Retinal pigment epithelial cell (primary cell): ENCODE results near the gene CEBPG.

ENCODE experiments used
- DNase-seq: peaks from one replicate; pipeline ENCODE4 v3.0.0-alpha.2; 2010; ENCODE audit warnings: low read depth
- H3K4me3 ChIP-seq: 2 replicates; pipeline ENCODE4 v1.5.1; 2011; ENCODE audit warnings: mild to moderate bottlenecking, low read length, control low read depth, moderate library complexity
- TF ChIP-seq, protein P1 (sequence below): conservative IDR thresholded peaks from 2 replicates; pipeline ENCODE4 v1.5.1; 2011; ENCODE audit warnings: low read depth, low read length, control low read depth, inconsistent platforms

Gene CEBPG

DNA sequence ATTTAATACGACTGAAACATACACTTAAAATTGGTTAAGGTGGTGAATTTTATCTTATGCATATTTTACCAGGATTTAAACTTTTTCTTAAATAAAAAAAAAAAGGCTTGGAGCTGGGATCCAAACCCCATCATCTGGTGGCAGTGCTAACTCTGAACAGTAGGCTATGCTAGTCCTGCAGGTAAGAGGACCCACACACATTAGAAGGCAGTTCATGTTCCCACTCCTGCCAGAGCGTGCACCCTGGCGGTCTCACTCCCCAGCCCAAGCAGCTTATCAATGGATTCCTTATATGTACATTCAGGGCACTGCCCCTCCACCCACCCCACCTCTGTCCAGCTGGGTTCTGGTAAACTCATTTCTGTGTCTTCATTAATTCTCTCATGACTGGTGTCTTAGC, 39.9 kb upstream of the CEBPG start:
- H3K4me3 ChIP-seq, result no peak overlapping the region
- TF ChIP-seq, protein P1, sequence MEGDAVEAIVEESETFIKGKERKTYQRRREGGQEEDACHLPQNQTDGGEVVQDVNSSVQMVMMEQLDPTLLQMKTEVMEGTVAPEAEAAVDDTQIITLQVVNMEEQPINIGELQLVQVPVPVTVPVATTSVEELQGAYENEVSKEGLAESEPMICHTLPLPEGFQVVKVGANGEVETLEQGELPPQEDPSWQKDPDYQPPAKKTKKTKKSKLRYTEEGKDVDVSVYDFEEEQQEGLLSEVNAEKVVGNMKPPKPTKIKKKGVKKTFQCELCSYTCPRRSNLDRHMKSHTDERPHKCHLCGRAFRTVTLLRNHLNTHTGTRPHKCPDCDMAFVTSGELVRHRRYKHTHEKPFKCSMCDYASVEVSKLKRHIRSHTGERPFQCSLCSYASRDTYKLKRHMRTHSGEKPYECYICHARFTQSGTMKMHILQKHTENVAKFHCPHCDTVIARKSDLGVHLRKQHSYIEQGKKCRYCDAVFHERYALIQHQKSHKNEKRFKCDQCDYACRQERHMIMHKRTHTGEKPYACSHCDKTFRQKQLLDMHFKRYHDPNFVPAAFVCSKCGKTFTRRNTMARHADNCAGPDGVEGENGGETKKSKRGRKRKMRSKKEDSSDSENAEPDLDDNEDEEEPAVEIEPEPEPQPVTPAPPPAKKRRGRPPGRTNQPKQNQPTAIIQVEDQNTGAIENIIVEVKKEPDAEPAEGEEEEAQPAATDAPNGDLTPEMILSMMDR, result no peak
- DNase-seq, result no peak

DNA sequence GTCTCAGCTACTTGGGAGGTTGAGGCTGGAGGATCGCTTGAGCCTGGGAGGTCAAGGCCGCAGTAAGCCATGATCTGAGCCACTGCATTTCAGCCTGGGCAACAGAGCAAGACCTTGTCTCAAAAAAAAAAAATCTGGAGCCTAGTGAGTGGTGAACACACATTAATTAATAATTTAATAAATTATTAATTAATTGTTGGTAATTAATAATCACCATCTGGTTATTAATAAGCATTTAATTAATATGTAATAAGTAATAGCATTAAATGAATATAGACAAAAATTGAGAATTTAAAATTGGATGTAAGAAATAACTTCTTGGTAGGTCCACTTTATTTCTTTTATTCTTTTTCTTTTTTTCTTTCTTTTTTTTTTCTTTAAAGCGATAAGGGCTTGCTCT, 39.2 kb upstream of the CEBPG start:
- DNase-seq, result no peak
- TF ChIP-seq, protein P1, result no peak
- no peak overlapping the region for H3K4me3 ChIP-seq

DNA sequence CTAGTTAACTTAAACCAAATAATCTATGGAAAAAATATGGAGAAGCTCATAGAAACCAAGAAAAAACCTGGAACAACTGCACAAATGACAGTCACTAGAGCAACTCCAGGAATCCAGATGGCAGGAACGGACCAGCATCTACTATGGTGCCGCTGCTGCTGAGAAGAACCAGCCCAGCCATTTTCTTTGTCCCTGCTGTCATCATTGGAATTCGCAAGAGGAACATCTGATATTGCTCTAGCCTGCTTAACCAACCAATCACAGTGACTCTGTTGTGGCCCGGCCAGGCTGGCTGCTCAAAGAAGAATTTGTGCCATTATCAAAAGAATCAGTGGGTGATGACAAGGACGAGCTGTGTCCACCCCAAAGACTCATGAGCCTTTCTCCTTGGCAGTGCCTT, 38.1 kb upstream of the CEBPG start:
- no peak overlapping the region for H3K4me3 ChIP-seq
- TF ChIP-seq, protein P1, result no peak
- DNase-seq, result no peak

DNA sequence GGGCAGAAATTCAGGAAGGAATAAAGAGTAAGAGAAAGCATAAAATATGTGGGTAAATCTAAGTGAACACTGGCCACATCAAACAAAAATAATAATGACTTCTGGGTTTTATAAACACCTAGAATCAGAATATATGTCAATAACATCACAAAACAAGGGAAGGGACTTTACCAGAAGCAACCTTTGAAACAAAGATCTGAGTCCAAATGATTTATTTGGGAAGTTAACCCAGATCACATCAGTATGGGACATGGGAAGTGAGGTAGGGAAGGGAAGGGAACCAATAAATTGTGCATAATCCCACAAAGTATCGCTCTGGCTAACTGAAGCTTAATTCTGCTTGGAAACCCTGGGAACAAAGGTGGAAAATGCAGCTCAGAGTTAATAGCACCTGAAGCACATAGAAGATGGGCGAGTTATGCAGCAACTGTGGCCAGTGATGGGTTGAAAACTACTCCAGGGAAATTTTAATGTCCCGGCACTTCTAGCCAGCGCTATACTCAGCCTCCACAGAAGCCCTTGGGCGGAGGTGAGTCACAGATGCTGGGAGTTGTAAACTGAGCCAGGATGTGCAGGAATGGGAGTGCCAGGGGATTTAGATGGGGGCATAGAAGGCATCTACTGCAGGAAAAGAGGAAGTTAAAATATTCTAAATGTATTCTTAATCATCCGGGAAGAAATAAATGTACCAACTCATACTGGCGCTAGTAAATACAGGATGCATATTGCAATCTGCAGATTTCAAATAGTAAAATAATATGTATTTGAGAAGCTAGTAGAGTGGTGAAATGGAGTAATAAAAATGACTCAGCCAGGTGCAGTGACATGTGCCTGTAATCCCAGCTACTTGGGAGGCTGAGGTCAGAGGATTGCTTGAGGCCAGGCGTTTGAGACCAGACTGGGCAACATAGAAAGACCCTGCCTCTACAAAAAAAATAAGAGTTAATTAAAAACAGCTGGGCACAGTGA, 34.2 kb upstream of the CEBPG start:
- TF ChIP-seq, protein P1, result no peak
- no peak for DNase-seq
- no peak overlapping the region for H3K4me3 ChIP-seq

DNA sequence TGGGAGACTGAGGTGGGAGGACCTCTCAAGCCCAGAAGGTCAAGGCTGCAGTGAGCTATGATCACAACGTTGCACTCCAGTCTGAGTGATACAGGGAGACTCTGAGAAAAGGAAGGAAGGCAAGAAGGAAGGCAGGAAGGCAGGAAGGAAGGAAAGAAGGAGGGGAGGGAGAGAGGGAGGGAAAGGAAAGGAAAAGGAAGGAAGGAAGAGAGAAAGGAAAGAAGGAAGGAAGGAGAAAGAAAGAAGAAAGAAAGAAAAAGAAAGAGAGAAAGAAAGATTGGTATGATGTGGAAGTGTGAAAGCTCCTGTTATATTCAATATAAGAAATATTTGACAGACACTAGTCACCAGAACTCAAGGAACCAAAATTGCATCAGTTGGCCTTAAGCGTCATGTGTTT, 32.5 kb upstream of the CEBPG start:
- no peak overlapping the region for H3K4me3 ChIP-seq
- TF ChIP-seq, protein P1, result no peak
- no peak for DNase-seq

DNA sequence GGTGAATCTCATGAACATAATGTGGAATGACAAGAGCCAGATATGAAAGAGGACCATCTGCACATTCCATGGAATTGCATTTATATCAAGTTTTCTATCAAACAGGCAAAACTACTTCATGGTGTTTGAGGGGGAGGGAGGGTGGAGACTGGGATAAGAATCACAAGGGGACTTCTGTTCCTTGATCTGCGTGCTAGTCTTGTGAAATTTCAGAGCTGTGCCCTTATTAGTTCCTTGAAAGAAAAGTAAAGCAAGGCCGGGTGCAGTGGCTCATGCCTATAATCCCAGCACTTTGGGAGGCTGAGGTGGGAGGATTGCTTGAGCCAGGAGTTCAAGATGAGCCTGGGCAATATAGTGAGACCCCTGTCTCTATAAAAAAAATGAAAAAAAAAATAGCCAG, 30.2 kb upstream of the CEBPG start:
- no peak overlapping the region for H3K4me3 ChIP-seq
- no peak for DNase-seq
- TF ChIP-seq, protein P1, result no peak

DNA sequence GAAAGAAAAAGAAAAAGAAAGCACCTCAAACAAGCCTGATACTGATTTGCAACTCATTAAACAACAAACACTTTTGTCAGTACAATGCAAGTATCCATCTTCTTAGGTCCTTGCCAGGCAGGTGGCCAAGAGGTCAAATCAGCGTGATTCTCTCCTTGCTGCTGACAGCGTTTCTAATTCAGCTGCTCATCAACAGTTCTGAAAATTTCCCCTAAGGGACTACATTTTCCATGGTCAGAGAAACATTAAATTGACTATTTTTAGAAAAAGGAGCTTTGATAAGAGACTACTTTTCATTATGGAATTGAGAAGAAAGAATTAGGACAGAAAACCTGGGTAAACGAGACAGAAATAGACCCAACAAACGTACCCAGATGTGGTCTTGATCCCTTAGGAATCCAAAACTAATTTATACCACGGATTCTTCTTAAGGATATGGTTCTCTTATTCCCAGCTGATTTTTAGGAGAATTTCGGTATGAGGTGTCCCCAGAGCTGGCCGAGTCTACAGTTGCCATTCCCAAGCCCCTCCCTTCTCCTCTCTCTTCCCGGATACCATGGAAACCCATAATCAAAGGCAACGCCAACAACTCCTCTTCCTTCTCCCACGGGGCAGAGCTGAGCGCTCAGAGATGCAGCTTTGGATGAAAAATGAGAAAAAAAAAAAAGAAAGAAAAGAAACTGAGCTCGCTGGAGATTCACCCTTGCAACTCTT, 29.5 kb upstream of the CEBPG start:
- DNase-seq, result no peak
- TF ChIP-seq, protein P1, result no peak
- H3K4me3 ChIP-seq, result no peak overlapping the region
